ENCODE data around the gene EXD3.
"Not testable (repeated sequence)": the region's sequence is repeated elsewhere in the genome, so short reads cannot be mapped to it uniquely, and the experiment has no call there.

EXD3 gene

DNA sequence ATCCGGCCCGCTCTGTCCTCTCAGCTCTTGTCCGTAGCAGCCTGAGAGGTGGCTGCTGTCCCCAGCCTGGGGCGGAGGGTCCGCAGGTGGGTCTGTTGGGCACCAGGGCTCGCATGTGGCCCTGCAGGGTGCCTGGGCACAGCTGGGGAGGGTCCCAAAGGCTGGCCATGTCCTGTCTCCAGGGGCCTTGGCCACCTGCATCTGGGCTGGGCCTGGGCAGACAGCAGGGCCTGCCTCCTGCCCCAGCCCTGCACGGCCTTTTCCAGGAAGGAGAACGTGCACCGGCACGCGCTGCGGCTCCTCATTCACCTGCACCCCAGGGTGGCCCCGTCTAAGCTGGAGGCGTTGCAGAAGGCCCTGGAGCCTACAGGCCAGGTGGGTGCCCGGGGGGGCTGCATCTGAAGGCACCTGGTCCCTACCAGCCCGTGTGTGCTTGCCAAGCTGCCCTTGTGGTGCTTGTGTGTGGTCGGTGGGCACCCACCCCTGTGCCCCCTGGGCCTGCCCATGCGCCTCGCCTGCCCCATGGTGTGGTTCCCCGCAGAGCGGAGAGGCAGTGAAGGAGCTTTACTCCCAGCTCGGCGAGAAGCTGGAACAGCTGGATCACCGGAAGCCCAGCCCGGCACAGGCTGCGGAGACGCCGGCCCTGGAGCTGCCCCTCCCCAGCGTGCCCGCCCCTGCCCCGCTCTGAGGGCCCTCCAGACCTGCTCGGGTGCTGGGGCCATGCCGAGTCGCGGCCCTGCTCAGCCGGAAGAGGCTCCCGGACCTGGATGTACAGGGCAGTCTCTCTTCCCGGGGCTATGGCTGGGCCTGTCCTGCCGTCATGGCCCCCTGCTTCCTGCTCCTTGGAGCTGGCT lies 150.5 kb downstream of the EXD3 start:
- no peak for DNase-seq (ENCODE audit: low read depth, low spot score)

DNA sequence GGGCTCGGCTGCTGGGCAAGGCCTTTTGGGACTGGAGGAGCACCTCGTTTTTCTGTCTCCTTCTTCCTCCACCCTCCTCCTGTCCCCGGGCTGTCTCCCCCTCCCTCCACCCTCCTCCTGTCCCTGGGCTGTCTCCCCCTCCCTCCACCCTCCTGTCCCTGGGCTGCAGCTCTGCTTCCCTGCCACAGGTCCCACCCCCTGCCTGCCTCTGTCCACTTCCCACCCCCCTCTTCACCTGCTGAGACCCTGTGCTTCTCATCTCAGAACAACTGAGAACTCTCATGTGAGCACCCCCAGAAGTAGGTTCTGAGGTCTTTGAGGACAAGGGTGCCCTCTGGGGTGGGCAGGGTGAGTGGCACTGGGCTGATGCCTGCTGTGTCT lies 151.3 kb downstream of the EXD3 start:
- DNase-seq (ENCODE audit: low read depth, low spot score) = no peak

DNA sequence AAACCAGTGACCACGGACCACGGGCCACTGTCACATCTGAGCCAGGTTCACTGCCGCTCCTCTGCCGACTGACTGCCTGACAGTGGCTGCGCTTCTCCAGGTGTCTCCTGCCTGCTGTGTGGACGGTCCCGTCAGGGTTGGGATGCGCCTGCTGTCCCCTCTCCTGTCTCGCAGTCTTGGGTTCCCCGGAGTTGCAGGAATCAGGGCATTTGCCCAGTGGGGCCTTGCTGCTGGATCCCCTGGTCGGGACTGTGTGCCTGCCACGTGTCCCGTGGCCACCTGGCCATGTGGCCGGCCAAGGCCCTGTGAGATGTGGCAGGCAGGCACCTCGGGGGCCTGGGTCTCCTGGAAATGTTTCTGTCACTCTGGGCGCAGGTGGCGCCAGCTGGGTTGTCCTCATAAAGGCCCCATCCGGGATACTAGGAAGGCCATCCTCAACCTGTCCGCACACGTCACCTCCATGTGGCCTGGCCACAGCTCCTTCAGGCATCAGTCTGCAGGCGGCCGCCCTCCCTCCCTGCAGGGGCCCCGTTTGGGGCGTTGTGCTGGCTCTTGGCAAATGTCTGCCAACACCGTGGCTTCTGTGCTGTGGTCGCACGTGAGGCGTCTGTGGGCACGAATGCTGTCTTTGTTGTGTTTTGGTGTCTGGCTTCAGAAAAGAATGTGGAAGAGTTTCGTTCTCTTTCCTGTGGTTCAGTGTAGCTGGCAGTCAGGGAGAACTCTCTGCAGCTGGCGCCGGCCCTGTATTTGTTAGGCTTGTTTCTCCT lies 151.8 kb downstream of the EXD3 start:
- DNase-seq (ENCODE audit: low read depth, low spot score) = no peak

DNA sequence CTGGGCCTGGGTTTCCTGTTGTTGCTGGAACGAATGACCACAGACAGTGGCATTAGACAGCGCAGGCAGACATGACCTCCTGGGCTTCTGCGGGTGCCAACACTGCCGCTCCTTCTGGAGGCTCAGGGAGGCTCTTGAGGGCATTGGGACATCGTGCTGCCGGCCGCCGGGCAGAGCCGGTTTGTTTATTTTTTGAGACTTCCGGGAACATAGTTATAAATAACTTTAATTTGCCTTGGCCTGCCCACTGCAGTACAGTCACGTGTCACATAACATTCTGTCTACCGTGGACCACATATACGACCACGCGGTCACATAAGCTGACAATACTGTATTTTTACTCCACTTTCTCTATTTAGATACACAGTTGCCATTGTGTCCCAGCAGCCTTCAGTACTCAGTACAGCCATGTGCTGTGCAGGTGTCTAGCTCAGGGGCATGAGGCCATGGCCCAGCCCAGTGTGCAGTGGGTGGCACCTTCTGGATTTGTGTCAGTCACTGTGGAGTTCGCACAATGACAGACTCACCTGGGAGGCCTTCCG lies 153.7 kb downstream of the EXD3 start:
- DNase-seq (ENCODE audit: low read depth, low spot score) = no peak

DNA sequence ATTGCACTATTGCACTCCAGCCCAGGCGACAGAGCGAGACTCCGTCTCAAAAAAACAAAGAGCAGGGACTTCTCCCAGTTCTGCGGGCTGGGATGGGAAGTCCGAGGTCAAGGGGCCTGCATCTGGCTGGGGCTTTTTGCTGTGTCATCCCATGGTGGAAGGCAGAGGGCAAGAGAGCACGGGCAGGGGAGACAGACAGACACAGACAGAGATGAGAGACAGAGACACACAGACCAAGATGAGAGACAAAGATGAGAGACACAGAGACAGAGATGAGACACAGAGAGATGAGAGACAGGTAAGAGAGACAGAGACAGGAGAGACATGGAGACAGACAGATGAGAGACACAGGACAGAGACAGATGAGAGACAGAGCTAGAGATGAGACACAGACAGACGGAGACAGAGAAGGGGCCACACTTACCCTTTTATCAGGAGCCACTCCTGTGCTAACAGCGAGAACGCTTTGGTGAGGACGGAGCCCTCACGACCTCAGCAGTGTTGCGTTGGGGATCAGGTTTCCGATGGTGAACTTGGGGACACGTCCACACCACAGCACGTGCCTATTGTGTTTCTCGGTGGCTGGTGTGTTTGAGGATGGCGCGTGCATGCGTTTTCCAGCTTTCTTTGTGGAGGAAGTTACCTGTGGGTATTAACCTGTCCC lies 154.3 kb downstream of the EXD3 start:
- DNase-seq (ENCODE audit: low read depth, low spot score) = no peak

DNA sequence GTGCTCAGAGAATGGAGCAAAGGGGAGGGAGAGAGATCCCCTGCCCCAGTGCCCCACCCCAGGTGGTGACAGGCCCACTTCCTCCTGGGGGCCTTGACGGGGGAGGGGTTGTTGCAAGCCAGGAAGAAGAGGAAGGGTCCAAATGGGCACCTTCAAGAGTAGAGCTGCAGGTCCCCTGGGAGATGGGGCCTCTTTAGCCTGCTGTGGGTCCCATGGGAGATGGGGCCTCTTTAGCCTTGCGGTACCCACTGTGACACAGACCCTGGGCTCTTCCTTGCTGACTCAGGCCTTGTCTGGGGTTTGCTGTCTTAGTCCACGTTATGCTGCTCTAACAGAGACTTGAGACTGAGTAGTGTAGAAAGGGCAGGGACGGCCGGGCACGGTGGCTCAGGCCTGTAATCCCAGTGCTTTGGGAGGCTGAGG lies 155.0 kb downstream of the EXD3 start:
- no peak for DNase-seq (ENCODE audit: low read depth, low spot score)

DNA sequence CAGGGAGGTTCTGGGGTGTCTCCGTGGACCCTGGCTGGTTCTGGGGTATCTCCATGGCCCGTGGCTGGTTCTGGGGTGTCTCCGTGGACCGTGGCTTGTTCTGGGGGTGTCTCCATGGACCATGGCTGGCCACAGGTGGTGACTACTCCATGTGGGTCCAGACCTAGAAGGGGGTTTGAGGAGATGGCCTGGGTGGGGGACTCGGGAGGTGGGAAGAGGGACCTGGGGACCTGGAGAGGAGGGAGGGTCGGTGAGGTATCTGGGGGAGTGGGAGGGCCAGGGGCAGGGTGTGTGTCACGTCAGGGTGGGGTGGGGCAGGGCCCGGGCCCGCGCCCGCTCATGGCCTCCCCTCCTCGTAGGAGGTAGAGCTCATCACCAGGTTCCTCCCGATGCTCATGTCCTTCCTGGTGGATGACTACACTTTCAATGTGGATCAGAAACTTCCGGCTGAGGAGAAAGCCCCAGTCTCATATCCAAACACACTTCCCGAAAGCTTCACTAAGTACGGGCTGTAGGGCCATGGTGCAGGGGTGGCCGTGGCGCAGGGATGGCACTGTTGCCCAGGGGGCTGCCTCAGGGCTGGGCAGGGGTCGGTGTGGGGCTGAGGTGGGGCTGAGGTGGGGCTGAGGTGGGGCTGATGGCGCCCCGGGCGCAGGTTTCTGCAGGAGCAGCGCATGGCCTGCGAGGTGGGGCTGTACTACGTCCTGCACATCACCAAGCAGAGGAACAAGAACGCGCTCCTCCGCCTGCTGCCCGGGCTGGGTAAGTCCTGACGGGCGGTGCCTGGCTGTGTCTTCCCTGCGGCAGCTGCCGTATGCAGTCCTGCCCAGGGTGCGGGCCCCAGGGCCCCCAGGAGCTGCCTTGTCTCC lies 156.1 kb downstream of the EXD3 start:
- no peak for DNase-seq (ENCODE audit: low read depth, low spot score)

DNA sequence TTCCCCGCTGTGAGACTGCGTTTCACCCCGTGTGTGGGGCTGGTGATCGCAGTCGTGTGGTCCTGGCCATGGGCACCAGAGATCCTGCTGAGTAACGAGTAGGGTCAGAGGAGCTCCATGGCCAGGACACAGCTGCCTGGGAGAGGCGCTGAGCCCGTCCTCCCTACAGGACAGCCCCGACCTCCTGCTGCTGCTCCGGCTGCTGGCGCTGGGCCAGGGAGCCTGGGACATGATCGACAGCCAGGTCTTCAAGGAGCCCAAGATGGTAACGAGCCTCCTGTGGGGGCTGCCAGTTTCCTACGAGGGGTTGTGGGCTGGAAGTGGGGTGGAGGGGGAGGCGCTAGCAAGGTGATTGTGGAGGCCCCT lies 156.8 kb downstream of the EXD3 start:
- DNase-seq (ENCODE audit: low read depth, low spot score) = no peak

DNA sequence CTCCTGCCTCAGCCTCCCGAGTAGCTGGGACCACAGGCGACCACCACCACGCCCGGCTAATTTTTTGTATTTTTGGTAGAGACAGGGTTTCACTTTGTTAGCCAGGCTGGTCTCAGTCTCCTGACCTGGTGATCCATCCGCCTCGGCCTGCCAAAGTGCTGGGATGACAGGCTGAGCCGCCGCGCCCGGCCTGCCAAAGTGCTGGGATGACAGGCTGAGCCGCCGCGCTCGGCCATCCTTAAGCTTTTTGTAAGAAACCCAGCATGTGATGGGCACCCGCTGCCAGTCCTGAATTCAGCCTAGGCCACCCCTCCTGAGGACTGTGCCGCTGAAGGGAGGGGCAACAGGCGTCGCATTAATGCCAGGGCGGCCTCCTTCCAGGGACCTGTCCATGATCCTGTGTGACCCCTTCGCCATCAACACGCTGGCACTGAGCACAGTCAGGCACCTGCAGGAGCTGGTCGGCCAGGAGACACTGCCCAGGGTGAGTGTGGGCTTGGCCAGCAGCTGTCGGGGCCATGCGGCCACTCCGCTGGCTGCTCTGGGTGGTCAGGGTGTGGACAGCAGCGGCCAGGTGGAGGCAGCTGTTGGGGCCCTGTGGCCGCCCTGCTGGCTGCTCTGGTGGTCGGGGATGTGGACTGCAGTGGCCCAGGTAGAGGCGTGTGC lies 157.3 kb downstream of the EXD3 start:
- DNase-seq (ENCODE audit: low read depth, low spot score) = no peak

DNA sequence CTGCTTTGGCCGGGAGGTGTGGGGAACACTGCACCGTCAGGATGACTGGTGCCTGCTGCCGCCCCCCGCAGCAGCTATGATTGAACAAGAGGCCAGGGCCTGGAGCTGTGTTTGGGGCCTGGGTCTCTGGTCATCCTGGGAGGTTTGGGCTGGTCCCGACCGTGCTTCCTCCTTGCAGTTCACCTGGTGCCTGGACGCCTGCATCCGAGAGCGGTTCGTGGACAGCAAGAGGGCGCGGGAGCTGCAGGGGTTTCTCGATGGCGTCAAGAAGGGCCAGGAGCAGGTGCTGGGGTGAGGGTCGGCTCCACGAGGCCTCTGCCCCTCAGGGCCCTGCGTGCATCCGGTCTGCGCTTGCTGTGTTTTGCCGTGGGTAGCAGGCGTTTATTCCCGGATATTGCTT lies 158.9 kb downstream of the EXD3 start:
- no peak for DNase-seq (ENCODE audit: low read depth, low spot score)

DNA sequence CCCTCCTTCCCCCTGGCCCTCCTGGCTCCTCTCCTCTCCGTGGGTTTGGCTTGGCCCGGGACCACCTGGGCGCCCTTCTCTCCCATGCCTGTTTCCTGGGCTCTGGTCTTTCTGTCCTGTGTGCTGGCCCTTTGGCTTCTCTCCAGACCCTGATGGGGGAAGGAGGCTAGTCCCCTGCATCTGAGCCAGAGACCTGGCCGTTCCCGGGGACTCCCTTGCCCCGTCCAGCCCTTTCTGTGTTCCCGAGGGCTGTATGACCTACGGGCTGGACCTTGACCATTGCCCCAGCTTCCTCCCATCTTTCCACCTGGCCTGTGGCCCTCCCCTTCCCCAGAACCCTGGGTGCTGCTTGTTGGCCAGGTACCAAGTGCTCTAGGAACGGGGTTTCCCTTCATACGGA lies 159.5 kb downstream of the EXD3 start:
- DNase-seq (ENCODE audit: low read depth, low spot score) = no peak

DNA sequence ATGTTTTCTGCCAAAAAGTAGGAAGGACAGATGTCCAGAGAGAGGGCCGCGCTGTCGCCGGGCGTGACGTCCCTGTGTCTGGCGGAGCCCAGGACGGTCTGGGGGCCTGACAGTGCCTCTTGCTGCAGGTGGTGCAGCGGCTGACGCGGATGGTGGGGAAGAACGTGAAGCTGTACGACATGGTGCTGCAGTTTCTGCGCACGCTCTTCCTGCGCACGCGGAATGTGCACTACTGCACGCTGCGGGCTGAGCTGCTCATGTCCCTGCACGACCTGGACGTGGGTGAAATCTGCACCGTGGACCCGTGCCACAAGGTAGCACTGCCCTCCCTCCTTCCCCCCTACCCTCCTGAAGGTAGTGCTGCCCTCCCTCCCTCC lies 160.1 kb downstream of the EXD3 start:
- DNase-seq (ENCODE audit: low read depth, low spot score) = no peak

DNA sequence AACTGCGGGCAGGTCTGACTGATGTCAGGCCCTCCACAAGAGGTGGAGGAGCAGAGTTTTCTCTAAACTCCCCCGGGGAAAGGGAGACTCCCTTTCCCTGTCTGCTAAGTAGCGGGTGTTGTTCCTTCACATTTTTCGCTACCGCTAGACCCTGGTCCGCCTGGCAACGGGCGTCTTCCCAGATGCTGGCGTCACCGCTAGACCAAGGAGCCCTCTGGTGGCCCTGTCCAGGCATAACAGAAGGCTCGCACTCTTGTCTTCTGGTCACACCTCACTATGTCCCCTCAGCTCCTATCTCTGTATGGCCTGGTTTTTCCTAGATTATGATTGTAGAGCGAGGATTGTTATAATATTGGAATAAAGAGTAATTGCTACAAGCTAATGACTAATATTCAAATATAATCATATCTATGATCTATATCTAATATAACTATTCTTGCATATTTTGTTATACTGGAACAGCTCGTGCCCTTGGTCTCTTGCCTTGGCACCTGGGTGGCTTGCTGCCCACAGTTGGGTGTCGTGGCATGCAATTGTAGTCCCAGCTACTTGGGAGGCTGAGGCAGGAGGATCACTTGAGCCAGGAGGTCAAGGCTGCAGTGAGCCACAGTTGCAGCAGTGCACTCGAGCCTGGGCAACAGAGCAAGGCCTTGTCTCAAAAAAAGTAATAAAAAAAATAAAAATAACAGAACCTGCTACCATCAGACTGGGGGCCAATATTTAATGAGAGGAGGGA lies 160.6 kb downstream of the EXD3 start:
- not testable (repeated sequence) for DNase-seq (ENCODE audit: low read depth, low spot score)

Measured in iPS DF 19.7 (cell line).